ENCODE data around the gene DNAJB2.

GRCh38 chr2:219323434-219323833, 44.3 kb downstream of the DNAJB2 start:
- TF ChIP-seq EZH2phosphoT487 (IDR thresholded peaks at IDR 0.05; ENCODE audit: borderline replicate concordance) (no peak), RAD21 (IDR thresholded peaks at IDR 0.05; ENCODE audit: low read depth) (no peak), ATF3 (IDR thresholded peaks at IDR 0.05) (no peak), EZH2 (IDR thresholded peaks at IDR 0.05) (no peak), ZNF274 (IDR thresholded peaks at IDR 0.05; ENCODE audit: low read depth, low read length) (no peak), TCF7L2 (IDR thresholded peaks at IDR 0.05; ENCODE audit: borderline replicate concordance, extremely low read depth, insufficient read depth, insufficient read length) (no peak)
- TF ChIP-seq, protein P1, sequence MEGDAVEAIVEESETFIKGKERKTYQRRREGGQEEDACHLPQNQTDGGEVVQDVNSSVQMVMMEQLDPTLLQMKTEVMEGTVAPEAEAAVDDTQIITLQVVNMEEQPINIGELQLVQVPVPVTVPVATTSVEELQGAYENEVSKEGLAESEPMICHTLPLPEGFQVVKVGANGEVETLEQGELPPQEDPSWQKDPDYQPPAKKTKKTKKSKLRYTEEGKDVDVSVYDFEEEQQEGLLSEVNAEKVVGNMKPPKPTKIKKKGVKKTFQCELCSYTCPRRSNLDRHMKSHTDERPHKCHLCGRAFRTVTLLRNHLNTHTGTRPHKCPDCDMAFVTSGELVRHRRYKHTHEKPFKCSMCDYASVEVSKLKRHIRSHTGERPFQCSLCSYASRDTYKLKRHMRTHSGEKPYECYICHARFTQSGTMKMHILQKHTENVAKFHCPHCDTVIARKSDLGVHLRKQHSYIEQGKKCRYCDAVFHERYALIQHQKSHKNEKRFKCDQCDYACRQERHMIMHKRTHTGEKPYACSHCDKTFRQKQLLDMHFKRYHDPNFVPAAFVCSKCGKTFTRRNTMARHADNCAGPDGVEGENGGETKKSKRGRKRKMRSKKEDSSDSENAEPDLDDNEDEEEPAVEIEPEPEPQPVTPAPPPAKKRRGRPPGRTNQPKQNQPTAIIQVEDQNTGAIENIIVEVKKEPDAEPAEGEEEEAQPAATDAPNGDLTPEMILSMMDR (IDR thresholded peaks at IDR 0.05 in 2 of 3, conservative IDR thresholded peaks at IDR 0.05 in 1 of 3; ENCODE audit: borderline replicate concordance in 1 of 3, insufficient read depth in 1 of 3, low read depth in 2 of 3, low read length in 2 of 3): no peak
